HTERT RPE-1 (cell line): ENCODE data around the gene TMEM119.
"Not testable (repeated sequence)": the region's sequence is repeated elsewhere in the genome, so short reads cannot be mapped to it uniquely, and the experiment has no call there.

Source experiments
- in situ Hi-C: fragments of 300-500 bp; cut with MboI; formaldehyde crosslinking; loops from 4 replicates; pipeline ENCODE4 v1.14.3; 2020; ENCODE audit warnings: low sequenced_read_pairs

The TMEM119 gene

DNA sequence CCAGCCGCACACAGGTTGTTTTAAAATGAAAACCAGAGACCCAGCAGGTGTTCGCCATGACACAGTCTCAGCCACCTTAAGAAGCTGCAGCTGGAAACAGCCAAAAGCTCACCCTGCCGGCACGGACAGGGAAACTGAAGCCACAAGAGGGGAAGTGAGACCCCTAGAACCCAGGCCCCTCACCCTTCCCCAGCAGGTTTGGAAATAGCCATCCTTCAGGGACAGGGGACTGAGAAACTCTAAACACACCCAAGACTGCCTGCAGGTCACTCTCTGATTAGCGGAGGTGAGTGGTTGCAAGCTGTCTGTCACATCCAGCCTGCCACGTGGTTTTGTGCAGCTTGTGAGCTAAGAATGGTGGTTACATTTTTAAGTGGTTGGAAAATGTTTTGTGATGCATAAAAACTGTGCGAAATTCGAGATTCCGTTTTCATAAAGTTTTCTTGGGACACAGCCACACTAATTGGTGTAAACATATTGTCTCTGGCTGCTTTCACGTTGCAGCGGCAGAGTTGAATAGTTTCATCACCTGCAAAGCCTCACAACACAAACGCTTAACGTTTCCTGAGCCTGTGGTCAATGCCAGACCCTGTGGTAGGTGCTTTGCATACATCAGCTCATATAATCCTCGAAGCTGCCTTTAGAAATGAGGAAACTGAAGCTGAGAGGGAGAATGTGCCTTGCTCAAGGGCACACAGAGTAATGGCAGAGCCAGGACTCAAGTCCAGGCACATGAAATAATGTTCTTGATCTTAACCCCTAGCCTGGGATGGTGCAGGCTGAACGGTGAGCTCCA is 37.5 kb upstream of the TMEM119 start:
- in situ Hi-C loops, result no loop called here

DNA sequence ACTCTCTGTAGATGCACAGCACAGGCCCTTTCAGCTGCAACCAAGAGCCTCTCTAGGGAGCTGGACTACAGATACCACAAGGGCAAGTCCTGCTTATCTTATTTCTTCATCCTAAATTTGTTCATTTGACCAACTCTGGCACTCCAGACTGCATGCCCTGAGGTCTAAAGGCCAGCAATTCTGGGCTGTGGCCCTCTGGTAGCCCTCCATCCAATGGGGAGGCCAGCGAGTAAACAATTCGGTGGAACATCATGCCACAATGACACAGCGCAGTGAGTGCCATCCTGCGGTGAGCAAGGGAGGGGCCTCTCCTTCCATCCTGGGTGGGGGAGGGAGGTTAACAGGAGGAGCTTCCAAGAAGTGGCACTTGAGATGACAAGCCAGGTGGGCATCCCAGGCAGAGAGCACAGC is 36.5 kb upstream of the TMEM119 start:
- in situ Hi-C loops, result no loop called here

DNA sequence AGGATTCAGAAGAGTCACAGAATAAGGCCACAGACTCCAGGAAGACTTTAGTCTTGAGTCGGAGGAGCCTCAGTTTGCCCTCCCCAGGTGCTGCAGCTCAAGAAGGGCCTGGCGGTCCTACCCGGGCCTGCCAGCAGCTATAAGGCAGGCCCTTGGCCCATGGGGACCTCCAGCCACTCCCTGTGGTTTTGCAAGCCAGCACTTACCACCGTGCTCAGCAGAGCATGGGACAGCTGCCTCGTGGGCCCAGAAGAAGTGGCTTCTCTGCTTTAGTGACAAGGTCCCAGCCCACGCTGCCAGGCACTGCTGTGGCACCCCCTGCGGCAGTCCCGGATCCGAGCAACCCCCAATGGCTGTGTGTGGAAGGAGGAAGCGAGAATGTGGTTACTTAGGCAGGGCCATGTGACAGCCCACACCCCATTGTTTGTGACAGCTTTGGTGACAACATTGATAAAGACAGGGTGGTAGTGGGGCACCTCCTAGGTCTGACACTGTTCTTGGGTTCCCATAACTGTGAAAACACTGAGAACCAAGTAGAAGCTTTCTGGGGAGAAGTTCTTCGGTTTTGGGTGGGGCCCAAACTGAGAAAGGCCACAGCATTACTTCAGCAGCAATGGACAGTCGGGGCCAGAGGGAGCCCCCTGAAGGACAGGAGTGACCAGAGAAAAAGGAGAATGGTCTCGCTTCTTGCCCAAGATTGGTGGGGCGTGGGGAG is 35.8 kb upstream of the TMEM119 start, which contains the start of gene SELPLG:
SELPLG (minus strand) TSS at position 361 of the 715 bp plus-strand sequence. CDS start 9,587 bp downstream, outside the sequence.
- in situ Hi-C loops, result no loop called here

DNA sequence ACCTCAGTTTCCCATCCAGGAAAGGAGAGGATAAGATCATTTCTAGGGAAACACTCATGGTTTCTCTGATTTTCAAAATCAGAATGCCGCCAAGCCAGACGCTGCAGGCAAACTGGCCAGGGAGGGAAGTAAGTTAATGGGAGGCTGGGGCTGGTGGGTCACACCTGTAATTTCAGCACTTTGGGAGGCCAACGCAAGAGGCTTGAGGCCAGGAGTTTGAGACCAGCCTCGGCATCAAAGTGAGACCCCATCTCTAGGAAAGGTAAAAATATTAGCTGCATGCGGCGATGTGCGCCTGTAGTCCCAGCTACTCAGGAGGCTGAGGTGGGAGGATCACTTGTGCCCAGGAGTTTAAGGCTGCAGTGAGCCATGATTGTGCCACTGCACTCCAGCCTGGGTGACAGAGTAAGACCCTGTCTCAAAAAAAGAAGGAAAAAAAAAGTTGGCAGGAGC is 35.2 kb upstream of the TMEM119 start:
- in situ Hi-C loops, result no loop called here

DNA sequence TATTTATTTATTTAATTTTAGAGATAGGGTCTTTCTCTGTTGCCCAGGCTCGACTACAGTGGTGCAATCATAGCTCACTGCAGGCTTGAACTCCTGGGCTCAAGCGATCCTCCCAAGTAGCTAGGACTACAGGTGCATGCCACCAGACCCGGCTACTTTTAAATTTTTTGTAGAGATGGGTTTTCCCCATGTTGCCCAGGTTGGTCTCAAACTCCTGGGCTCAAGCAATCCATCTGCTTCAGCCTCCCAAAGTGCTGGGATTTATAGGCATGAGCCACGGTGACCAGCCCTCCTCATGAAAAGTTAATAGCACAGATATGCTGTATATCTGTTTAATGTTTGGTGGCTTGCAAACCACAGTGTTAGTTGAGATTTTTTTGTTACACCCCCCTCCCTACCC is 33.4 kb upstream of the TMEM119 start:
- in situ Hi-C loops, result not testable (repeated sequence)

DNA sequence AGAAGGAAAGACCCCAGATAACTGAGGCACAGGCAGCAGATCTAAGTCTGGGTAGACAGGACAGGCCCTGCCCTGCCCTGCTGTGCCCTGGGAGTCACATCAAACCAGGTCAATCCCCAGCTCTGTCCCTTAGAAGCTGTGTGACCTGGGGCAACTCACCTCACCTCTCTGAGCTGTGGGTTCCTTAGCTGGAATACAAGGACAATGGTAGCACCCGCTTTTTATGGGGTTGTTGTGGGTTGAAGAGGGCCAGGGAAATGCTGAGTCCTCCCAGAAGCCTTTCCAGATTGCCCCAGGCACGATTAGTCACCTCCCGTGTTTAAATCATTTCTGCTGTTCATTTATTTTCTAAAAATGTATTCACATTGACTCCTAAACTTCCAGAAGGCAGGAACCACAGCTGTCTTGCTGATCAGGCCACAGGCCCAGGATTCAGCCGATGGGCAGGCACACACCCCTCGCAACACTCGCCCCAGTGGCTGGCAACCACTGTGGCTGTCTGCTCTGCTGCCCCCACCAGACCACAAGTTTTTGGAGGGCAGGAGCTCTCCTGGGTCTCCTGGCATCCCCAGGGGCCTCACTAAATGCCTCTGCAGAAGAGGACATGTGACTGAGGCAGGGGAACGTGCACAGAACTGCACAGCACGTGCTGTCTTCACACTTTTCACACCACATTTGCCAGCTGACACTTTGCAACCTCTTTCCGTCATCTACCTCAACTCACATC is 32.8 kb upstream of the TMEM119 start:
- in situ Hi-C loops, result no loop called here

DNA sequence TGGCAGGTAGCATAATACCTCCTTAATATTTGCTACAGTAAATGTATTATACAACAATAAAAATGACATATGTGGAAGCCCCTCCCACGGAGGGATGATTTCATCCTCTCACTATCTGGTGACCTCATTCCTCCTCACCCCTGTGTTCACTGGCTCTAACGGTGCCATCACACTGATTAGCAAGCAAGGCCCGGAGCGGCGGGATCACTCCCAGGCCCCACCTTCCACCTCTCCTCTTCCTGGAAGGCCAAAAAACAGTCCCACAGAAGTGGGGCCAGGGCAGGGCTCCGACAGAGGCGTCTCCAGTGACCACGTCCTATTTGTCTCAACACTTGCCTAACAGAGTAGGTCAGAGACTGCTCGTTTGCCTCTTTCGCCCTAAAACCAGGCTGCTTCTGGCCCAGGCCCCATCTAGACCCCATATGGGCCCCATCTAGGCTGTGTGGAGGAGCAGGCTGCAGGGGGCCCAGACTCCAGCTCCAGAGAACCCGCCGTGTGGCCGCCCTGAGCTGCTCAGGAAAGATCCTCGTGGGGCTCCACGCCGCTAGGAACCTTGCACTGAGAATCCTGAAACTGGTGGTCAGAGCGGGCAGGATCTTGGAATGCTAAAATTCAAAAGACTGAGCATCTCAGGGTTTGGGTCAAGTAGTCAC is 32.1 kb upstream of the TMEM119 start:
- in situ Hi-C loops, result no loop called here

DNA sequence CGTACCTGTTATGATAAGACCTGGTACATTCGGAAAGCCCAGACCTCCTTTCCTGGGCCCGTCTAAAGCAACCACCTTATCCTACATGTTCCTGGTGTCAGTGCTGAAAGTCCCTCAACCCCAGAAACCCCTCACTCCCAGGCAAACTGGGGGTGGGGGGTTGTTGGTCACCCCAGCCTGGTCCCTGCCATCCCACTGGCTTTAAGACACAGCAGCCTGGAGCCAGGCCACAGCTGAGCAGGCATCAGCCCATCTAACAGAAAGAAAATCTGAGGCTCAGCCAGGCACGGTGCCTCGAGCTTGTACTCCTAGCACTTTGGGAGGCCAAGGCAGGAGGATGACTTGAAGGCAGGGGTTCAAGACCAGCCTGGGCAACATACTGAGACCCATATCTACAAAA is 31.3 kb upstream of the TMEM119 start:
- in situ Hi-C loops, result no loop called here

DNA sequence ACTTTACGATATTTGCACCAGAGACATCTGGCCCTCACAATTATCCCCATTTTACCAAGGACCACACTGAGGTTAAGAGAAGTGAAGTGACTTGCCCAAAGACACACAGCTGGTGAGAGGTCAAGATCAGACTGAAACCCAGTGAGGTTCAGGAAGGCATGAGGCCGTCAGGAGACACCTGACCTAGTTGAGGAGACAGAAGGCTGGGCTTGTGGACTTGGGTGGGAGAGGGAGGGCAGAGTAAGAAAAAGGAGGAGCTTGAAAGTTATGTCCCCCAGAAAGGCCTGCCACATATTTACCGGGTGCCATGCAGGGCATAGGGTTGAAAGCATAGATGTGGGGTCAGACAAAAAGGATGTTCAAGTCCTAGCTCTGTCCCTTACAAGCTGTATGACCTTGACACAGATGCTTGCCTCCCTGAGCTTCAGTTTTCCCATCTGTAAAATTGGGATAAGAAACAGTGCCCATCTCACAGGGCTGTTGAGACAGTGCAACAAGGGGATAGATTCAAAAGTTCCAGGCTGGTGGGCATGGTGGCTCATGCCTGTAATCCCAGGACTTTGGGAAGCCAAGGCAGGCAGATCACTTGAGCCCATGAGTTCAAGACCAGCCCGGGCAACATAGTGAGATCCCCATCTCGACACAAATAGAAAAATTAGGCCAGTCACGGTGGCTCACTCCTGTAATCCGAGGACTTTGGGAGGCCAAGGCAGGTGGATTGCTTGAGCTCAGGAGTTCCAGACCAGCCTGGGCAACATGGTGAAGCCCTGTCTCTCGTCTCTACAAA is 29.4 kb upstream of the TMEM119 start:
- in situ Hi-C loops, result no loop called here

DNA sequence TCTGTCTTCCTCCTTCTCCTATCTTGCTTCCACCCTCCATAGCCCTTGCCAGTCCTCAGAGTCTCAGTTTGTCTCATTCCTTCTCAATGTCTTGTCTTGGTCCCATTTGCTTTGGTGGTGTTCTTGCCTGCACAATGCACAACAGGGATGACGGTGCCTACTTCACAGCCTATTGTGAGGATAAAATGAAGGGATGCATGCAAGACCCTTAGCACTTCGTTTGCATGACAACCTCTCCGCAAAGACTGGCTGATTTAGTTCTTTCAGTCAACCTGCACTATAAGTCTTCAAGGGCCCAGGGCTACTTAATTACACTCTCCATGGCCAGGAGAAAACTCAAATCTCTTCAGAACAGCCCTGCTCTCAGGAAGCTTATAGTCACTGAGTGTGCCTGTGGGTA is 27.3 kb upstream of the TMEM119 start:
- in situ Hi-C loops, result no loop called here

DNA sequence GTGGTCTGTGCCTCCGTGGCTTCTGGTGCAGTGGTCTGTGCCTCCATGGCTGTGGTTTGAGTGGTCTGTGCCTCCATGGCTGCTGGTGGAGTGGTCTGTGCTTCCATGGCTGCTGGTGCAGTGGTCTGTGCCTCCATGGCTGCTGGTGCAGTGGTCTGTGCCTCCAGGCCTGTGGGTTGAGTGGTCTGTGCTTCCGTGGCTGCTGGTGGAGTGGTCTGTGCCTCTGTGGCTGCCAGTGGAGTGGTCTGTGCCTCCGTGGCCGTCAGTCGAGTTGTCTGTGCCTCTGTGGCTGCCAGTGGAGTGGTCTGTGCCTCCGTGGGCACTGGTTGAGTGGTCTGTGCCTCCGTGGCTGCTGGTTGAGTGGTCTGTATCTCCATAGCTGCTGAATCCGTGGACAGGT is 25.7 kb upstream of the TMEM119 start:
- in situ Hi-C loops, result no loop called here

DNA sequence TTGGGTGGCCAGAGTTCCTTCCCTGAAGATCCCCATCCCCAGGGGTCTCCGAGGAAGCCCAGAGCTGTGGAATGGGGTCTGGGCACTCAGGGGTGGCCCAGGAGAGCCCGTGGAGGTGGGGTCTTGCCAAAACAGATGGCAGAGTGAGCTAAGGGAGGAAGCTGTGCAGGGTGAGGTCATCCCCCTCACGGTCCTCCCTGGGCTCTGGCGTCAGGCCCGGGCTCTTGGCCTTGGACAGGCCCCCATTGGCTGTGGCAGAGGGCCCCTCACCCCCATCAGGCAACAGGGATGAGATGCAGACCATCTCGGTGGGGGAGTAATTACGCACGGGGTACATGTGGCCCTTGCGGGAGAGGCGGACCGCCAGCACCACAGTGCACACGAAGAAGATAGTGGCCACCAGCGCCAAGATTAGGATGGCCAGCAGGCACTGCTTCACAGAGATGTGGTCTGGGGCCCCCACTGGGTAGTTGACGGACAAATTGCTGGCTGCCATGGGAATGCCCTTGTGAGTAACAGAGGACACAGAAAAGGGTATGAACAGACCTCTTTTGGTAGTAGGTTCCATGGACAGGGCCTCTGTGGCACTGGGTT is 25.1 kb upstream of the TMEM119 start:
- in situ Hi-C loops, result no loop called here

DNA sequence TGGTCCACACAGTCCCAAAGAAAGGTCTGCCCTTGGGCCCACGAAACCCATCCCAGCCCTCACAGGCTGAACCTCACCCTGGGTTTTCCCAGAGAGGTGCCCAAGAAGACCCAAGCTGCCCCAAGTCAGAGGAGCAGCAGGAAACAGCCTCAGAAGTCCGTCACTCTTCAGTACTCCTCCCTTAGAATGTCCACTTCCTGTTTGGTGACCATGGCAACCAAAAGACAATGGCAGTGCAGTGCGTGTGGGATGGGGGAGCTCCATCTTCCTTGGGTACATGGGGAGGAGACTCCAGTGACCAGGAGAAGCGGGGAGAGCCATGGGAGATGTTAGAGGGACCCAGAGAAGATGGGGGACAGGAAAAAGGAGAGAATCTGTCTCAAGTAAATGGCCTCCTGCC is 24.5 kb upstream of the TMEM119 start:
- in situ Hi-C loops, result no loop called here

DNA sequence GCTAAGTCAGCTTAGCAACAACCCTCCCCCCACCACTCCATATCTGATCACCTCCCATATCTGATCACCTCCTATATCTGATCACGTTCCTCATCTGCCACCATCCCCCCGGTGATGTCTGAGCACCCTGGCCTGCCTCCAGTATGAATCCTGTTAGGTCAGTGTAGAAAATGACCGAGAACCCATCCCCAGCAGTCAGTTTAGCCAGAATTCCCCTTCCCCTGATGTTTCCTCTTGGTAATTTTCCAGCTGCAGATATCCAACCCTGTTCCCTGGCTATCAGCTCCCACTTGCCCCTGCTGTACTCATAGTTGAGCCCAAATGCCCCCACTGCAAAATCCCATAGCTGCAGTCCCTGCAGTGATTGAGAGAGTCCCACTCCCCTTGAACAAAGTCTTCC is 23.3 kb upstream of the TMEM119 start:
- in situ Hi-C loops, result no loop called here

DNA sequence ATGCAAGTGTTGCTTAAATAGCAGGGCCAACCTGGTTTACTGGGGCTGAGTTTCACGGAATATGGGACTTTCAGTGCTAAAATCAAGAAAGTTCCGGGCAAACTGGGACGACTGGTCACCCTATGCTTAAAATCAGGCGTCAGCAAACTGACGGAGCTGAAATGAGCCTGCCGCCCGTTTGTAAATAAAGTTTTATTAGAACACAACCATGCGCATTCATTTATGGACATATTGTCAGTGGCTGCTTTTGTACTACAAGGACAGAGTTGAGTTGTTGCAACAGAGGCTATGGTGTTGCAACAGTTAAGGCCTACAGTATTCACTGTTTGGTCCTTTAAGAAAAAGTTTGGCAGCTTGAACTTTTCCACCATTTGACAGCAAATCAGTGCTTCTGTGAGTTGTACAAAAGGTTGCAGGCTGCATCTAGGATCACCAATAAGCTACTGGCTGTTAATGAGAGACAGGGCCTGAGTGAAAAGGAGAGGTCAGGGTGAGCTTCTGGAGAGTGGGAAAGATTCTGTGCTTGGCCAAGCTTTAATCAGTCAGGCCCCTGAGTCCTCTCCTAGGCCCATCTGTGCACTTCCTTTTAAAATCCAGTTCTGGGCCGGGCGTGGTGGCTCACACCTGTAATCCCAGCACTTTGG is 22.5 kb upstream of the TMEM119 start:
- in situ Hi-C loops, result no loop called here

DNA sequence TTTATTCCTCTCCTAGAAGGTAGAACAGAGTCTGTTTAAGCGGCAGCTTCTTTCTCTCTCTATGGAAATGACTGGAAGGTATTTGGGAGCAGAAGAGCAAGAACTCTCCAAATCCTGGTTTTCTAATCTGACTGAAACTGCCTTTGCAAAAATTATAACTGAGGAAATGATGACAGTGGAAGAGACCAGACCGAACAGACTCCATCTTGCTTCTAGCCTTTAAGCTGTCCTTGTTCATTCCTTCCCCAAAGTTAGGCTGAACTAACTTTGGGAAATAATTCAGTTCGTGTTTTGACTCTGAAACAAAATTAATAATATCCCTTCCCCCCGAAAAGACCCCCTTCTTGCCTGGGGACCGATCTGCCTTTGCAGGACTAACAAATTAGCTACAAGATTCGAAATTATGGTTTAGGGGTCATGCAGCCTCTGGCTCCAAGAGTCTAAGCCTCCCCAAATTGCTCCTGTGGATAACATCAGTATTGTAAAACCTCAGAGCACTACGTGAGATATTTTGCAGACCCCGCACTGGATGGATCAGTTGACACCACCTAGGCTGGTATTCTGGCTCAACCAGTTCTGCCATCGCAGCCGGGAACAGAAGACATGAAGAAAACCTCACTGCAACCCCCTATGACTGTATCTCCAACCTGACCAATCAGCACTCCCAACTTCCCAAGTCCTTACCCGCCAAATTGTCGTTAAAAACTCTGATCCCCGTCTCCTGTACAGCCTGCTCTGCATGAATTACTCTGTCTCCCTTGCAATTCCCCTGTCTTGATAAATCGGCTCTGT is 21.7 kb upstream of the TMEM119 start:
- in situ Hi-C loops, result no loop called here

DNA sequence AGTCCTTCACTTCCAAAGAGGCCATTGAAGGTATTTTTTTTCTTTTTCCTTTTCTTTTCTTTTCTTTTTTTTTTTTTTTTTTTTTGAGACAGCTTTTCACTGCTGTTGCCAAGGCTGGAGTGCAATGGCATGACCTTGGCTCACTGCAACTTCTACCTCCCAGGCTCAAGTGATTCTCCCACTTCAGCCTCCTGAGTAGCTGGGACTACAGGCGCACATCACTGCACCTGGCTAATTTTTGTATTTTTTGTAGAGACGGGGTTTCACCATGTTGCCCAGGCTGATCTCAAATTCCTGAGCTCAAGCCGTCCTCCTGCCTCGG is 21.0 kb upstream of the TMEM119 start:
- in situ Hi-C loops, result not testable (repeated sequence)

DNA sequence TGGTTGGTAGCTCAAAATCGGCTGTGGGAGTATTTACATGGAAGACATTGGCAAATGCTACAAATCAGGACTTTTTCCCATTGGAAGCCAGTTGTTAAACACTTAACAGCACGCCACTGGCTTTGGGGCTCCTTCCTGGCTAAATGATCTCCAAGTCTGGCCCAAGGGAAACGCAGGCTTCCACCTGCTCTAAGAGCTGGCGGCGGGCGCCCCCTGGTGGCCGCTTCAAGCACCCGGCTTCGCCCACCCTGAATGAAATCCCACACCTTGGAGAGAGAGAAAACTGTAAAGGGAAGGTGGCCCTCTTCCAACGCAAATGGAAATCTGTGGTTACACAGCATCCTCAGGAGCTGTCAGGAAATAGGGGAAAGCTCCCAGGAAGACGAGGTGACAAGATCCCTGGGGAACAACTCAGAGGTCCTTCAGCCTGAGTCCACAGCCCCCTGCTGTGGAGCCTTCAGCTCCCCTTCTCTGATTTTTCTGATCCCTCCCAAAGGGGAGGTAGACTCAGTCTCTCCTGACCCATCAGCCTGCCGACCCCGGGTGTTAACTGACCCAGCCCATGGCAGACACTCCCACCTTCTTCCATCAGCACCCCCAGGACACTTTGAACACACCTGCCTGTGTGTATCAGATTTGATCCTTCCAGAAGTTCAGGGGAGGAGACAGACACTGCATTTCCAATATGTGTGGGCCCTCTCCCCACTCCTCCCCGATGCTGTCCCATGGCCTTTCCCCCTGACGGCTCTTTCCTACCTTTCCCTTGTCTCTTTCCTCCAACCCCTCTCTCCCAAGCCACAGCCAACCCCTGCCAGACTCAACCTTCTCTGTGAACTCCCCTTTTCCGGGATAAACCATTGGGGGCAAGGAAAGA is 20.4 kb upstream of the TMEM119 start:
- in situ Hi-C loops, result no loop called here
